Neutrophil (primary cell): Measurements from ENCODE around the gene TBCB.

Experiments used
- H3K27ac ChIP-seq: fragments of 200-600 bp; sonication (generic); 2 replicates; pipeline ENCODE4 v1.5.1; 2016; ENCODE audit warnings: mild to moderate bottlenecking, moderate library complexity
- H3K27me3 ChIP-seq: fragments of 200-600 bp; sonication (generic); 2 replicates; pipeline ENCODE4 v1.6.0; 2016; ENCODE audit warnings: mild to moderate bottlenecking
- H3K36me3 ChIP-seq: fragments of 200-600 bp; sonication (generic); 2 replicates; pipeline ENCODE4 v1.5.1; 2017
- H3K4me1 ChIP-seq, 2 experiments: fragments of 200-600 bp in 1 of 2; sonication (generic) in 1 of 2; 1 replicate in 1 of 2; 2 replicates in 1 of 2; pipeline versions ENCODE4 v1.5.1 to v1.6.1; 2013 to 2016; ENCODE audit warnings: low read depth in 1 of 2, low read length in 1 of 2, mild to moderate bottlenecking in 1 of 2, moderate library complexity in 1 of 2; ENCODE audit not compliant: control insufficient read depth in 1 of 2, insufficient read depth in 1 of 2
- H3K4me3 ChIP-seq, 2 experiments: fragments of 200-600 bp in 1 of 2; sonication (generic) in 1 of 2; 1 replicate in 1 of 2; 2 replicates in 1 of 2; pipeline ENCODE4 v1.5.1; 2013 to 2016; ENCODE audit warnings: low read depth in 1 of 2, low read length in 1 of 2, mild to moderate bottlenecking in 1 of 2, moderate library complexity in 1 of 2
- H3K9me3 ChIP-seq: fragments of 200-600 bp; sonication (generic); 2 replicates; pipeline ENCODE4 v1.5.1; 2016
- TF ChIP-seq, protein P1 (sequence below): fragments of 200-600 bp; sonication (generic); IDR thresholded peaks from 2 replicates; pipeline ENCODE4 v1.5.1; 2016; ENCODE audit warnings: antibody characterized with exemption

Gene TBCB

DNA sequence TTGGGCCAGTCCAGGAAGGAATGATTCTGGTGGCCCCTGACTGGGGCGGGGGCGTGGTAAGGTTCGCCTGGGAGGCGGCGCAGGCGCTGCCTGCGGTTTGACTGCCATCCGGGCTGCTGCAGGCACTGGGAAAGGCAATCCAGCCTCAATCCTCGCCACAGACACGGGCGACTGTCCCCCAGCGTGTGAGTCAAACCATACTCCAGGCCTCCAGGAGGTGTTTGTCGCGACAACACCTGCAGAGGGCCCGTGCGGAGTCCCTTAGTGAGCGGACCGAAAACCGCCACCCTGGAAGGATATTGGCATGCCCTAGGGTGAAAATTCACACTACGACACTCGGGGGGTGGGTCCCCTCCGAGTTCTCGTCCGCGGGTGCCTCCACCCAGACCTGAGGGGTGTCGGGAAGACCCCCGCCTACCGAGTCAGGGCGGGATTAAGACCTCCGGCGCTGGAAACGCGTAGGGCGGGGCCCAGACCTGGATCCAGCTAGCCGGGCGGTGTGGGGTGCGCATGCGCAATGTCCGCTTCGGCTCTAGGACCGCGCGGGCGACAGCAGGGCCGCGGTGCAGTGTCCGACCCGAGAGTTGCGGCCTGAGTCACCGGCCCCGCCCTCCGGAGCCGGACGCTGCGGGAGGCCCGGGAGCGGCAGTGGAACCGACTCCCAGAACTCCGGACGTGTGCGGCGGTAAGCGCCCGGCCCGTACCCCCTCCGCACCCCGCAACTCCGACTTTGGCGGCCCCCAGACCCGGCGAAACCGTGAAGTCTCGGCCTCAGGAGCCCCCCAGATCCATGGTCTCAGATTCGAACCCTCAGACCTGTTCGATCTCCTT, 24.4 kb downstream of the TBCB start, which contains the start of gene CAPNS1:
TSS of gene CAPNS1 (plus strand) at position 594 of the 831 bp plus-strand sequence. CDS start 946 bp downstream, outside the sequence.
- H3K27me3 ChIP-seq: no peaks in the 10 kb centered on the region
- H3K9me3 ChIP-seq: no peaks in the 10 kb centered on the region
- TF ChIP-seq, protein P1, sequence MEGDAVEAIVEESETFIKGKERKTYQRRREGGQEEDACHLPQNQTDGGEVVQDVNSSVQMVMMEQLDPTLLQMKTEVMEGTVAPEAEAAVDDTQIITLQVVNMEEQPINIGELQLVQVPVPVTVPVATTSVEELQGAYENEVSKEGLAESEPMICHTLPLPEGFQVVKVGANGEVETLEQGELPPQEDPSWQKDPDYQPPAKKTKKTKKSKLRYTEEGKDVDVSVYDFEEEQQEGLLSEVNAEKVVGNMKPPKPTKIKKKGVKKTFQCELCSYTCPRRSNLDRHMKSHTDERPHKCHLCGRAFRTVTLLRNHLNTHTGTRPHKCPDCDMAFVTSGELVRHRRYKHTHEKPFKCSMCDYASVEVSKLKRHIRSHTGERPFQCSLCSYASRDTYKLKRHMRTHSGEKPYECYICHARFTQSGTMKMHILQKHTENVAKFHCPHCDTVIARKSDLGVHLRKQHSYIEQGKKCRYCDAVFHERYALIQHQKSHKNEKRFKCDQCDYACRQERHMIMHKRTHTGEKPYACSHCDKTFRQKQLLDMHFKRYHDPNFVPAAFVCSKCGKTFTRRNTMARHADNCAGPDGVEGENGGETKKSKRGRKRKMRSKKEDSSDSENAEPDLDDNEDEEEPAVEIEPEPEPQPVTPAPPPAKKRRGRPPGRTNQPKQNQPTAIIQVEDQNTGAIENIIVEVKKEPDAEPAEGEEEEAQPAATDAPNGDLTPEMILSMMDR: peak; percentile 26
- peaks cover 21% of the 10 kb centered on the region for H3K36me3 ChIP-seq
- H3K27ac ChIP-seq: peak within 1 kb of the TSS; percentile 92
- peaks cover 16 to 24% of the 10 kb centered on the region in 2 experiments for H3K4me1 ChIP-seq
- peak within 1 kb of the TSS; percentile 76 to 92 for H3K4me3 ChIP-seq

GRCh38 chr19:36140304-36141038, 25.2 kb downstream of the TBCB start:
- peak overlapping the region; percentile 92 for H3K27ac ChIP-seq
- H3K9me3 ChIP-seq: no peaks in the 10 kb centered on the region
- H3K4me1 ChIP-seq: peaks cover 16 to 24% of the 10 kb centered on the region in 2 experiments
- H3K27me3 ChIP-seq: no peaks in the 10 kb centered on the region
- H3K36me3 ChIP-seq: peaks cover 28% of the 10 kb centered on the region
- TF ChIP-seq, protein P1: no peak
- peak overlapping the region; percentile 76 to 92 for H3K4me3 ChIP-seq

DNA sequence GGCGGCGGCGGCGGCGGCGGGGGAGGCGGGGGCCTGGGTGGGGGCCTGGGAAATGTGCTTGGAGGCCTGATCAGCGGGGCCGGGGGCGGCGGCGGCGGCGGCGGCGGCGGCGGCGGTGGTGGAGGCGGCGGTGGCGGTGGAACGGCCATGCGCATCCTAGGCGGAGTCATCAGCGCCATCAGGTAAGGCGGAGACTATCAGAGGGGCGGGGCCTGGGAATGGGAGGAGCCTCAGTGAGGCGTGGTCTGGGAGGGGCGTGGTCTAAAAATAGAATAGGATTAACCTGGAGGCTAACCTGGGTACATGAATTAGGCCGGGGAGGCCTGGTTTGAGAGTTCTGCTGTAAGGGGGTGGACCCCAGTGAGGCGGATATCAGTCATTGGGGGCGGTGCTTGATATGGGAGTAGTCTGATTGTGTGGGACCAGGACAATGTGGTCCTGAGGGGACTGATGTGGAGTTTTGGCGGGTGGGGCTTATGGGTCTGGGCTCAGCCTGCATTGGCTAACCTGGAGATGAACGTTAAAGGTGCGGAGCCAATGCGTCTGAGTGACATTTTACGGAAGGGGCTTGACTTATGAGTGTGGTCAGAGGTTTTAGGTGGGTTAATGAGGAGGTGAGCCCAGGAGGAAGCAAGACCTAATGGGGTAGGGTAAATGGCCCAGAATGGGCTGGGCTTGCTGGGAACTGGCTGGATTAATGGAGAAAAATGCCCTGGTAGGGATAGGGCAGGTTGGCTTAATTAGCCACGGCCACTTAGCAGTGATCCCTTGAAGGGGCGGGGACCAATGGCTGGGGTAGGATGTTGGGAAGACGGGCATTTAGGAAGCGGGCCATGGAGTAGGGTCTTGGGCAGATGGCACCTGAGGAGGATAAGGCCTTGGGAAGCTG, 26.0 kb downstream of the TBCB start:
- TF ChIP-seq, protein P1: peak; percentile 38
- H3K27ac ChIP-seq: peak overlapping the region; percentile 92

GRCh38 chr19:36142046-36142445, 26.8 kb downstream of the TBCB start:
- peak overlapping the region; percentile 7 for H3K27ac ChIP-seq

More for the DNA sequence above, 26.0 kb downstream of the TBCB start:
- Histone ChIP-seq H3K9me3 (no peaks in the 10 kb centered on the region), H3K4me3 (peak overlapping the region; percentile 76 to 92), H3K4me1 (peaks cover 16 to 24% of the 10 kb centered on the region in 2 experiments), H3K36me3 (peaks cover 36% of the 10 kb centered on the region), H3K27me3 (no peaks in the 10 kb centered on the region)

More at GRCh38 chr19:36142046-36142445, 26.8 kb downstream of the TBCB start:
- Histone ChIP-seq H3K27me3 (no peaks in the 10 kb centered on the region), H3K36me3 (peaks cover 43% of the 10 kb centered on the region), H3K4me1 (peaks cover 16 to 24% of the 10 kb centered on the region in 2 experiments), H3K4me3 (no peak overlapping the region), H3K9me3 (no peaks in the 10 kb centered on the region)
- TF ChIP-seq, protein P1: no peak
